Measurements from ENCODE around the gene PLPP3.

Gene PLPP3

DNA sequence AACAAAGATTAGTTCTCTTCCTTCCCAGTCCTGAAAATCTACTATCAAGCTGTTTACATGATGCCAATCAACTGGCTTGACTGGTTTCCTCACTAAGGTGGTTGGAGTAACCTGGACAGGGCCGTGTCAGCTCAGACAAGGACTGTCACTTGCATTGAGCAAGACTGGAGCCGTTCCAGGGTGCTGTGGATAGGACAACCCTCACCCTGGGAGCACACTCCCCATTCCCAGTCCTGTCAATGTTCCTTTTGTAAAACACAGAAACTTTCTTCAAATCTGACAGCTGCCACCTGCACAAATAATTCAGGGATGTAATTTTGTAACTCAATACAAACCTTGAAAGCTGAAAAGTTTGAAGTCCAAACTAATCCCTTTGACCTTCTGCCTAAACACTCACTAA is 31.4 kb downstream of the PLPP3 start:
- DNase-seq (ENCODE audit: low read depth) = no peak

DNA sequence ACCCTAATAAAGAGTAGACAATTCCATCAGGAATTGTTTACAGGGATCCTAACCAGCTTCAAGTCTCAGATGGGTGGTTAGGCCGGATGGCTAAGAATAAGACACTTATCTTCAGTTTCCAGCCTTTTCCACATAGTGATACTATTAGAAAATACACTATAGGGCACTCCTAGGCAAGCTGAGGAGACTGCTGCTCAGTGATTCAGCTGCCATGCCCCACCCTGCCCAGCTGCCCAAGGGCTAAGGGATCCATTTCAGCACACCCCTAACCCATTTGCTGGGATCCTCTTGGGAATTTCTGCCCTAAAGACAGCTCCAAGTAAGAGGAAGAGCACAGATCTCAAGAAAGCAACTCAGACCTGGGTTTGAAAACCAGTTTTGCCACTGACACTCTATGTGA is 31.9 kb downstream of the PLPP3 start:
- no peak for DNase-seq (ENCODE audit: low read depth)

DNA sequence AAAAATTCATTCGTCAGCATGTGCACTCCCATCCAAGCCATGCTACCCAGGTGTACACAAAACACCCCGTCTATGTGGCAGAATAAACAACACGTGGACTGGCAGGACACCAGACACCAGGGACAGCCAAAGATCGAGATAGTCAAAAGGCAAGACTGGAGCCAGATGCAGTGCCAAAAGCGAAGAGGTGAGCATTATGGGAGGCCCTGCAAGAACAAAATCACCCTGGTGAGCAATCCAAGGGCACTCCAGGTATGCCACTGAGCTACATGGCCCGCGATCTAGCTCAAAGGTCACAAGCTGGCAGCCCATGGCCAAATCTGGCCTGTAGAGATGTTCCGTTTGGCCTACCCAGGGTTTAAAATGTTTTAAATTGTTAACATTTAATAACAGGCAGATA is 33.7 kb downstream of the PLPP3 start:
- no peak for DNase-seq (ENCODE audit: low read depth)

DNA sequence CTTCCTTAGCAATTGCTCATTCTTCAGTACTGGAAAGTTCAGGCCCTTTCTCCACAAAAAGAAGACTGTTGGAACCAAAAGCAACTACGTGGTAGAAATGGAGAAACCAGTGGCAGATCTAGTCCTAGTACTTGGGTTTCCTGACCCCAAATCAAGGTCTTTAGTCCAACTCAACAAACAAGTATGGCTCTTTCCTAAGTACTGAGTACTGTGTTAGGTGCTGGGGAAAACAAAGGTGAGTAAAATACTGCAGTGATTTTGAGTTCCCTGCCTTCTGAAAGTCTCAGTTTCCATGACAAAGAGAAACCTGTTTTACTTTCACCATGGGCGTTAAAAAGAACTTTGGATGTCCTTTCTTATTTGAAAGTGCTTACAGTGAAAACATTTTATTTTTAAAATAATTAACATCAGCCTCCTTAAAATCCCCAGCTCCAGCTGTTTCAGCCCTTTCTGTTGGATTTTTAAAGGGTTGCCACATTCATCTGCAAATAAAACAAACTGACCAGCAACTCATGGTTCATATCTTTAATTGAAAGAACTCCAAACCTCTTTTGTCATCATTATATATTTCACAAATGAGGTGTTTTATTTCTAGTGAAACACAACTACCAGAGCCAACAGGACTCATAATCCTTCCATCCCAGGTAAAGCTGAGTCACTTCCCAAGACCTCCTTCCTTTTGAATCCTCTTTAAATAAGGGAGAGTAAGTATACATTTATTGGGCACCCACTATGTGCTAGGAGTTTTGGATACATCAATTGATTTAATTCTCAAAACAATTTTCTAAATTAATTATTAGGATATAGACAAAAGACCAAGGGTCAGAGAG is 35.4 kb downstream of the PLPP3 start:
- no peak for DNase-seq (ENCODE audit: low read depth)

DNA sequence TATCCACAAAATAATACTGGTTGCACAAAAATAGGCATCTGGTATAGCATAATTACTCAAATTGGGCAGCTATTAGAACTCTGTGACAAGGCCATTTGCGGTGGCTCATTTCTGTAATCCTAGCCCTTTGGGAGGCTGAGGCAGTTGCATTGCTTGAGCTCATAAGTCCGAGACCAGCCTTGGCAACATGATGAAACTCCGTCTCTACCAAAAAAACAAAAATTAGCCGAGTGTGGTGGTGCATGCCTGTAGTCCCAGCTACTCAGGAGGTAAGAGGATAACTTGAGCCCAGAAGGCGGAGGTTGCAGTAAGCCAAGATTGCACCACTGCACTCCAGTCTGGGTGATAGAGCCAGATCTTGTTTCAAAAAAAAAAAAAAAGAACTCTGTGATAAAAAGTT is 36.7 kb downstream of the PLPP3 start:
- DNase-seq (ENCODE audit: low read depth) = no peak

DNA sequence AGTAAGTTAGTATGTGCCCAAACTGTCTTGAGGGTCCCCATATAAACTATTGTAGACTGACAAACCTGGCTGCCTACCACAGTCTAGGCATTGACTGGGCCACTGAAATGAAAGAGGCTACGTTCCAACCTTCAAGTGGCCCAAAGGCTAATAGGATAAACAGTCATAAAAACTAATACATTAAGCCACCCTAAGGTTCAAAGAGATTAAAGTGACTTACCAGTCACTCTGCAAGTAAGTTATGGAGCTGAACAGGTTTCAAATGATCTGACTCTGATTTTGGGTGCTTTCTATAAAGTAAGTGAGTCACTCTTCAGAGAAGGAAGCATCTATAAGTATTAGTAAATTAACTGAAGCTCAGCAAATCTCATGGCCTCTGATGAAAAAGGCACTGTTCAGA is 38.0 kb downstream of the PLPP3 start:
- no peak for DNase-seq (ENCODE audit: low read depth)

DNA sequence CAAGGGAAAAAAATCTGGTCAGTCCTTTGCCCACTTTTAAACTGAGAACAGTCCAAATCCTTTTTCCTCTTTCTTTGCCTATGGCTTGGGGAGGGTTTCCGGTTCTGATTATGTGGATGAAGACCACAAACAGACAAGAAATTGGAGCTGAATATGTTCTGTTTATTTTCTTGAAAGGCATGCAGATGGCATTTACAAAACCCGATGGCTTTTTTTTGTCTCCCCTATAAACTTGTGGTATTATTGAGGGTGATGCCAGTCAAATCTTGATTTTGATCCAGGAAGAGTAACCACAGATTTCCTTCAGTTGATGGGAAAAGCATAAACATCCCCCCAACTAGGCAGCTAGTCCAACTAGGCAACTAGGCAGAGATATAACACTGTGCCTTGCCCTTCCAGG is 38.9 kb downstream of the PLPP3 start:
- no peak for DNase-seq (ENCODE audit: low read depth)

DNA sequence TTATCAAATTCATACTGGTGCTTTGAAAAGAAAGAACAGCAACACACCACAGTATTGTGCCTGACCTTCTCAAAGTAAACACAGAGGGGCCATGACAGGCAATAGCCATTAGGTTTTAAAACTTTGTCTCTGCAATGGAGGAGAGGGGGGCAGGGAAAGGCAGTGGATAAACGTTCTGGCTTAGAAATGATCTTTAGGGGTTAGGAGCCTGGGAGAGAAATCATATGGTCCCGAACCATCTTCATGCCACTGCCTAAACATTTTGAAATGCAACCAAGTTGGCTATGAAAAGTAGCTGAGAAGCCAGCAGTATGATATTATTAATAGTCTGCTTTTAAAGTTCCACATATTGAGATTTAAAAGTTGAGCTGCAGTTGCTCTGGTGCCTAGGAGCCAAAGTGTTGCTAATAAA is 39.8 kb downstream of the PLPP3 start:
- no peak for DNase-seq (ENCODE audit: low read depth)

DNA sequence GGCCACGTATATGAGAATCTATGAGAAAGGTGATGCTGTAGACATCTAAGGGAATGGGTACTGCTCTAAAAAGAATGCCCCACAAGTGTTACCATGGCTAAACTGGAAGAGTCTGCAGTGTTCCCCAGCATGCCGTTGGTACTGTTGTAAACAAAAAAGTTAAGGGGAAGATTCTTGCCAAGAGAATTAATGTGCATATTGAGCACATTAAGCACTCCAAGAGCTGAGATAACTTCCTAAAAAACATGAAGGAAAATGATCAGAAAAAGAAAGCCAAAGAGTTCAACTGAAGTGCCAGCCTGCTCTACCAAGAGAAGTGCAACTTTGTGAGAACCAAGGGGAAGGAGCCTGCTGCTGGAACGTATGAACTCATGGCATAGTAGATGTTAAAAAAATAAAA is 40.8 kb downstream of the PLPP3 start:
- no peak for DNase-seq (ENCODE audit: low read depth)

DNA sequence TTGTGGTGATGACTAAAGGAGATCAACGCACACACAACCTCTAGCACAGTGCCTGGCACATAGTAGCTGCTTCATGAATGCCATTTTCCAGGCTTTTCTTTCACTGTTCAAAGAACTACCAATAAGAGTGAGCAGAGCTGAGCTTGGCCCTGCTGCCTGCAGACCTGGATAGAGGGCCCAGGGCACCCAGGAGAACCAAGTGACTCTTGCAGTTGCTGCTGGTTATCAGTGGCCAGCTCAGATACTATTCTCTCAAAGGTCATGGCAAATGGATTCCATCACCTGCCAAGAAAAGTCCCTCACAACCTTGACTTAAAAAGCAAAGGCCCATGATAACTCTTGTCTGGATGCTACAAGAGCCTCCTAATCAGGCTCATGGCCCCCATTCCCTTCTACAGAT is 41.7 kb downstream of the PLPP3 start:
- DNase-seq (ENCODE audit: low read depth) = no peak

DNA sequence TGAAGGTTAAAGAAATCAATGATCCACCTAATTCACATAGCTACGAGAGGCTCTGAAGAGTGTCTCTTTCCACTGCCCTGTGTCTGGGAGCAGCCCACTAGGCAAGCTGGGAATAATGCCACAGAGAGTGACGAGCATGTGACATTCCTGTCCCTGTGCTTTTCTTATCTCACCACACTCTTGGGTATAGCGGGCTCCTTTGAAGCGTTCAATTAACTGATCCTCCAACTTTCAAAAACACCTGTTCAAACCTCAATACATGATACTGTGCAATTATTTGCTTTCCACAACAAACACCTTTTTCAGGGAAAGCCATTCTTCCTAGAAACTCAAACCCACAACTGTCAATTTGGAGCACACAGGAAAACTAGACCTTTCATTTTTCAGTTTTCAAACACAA is 43.4 kb downstream of the PLPP3 start:
- DNase-seq (ENCODE audit: low read depth) = no peak

DNA sequence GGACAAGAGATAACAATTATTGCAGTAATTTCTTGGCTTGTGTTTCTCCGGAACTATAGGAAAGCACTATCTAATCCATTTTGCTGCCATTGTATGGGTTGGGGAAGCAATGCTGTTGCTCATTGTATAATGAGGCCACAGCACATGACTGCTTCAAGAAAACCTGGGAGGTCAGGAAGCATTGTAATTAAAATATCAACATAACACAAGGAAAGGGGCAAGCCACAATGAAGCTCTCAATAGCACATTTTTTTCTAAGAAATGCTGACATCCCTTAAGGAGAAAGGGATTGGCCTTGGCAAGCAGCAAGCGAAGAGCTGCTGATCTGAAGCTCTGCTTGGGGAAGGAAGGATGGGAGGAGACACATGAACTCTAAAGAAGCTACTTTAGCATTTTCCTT is 44.0 kb downstream of the PLPP3 start:
- DNase-seq (ENCODE audit: low read depth) = no peak

DNA sequence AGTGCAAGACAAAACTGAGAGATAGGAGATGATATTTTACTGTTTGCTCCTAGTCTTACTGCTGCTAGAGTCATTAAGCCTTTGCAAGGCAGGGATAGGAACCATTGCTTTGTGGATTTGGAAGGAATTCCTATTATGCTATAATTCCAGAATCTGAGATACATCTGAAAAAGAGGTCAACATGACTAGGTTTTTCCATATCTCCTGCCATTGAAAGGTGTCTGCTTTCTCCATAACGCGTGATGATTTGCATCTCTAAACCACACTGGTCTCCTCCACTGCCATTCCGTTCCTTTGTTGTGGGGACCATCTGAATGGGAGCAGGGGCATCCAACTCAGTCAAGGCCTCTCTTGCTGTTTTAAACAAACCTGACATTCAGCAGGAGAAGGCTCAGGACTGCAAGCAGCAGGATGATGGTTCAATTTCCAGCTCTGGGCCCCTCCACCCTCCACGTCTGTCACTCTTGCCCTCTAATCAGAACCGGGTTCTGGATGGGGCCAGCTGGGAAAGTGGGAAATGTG is 45.2 kb downstream of the PLPP3 start:
- DNase-seq (ENCODE audit: low read depth) = no peak

DNA sequence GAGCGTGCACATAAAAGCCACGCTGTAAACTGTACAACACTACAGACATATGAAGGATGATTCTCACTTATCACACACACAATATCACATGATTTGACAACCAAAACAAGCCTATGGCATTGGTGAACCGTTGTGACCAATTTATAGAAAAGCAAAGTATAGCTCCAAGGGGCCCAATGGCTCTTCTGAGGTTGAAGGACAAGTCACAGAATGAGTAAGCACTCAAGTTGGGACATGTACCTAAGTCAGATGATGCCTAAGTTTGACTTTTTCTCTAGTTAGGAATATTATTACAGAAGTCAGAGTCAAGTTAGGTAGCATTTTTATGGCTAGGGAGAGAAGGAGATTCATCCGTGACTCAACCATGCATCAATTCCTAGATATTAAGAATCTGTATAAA is 45.7 kb downstream of the PLPP3 start:
- no peak for DNase-seq (ENCODE audit: low read depth)

DNA sequence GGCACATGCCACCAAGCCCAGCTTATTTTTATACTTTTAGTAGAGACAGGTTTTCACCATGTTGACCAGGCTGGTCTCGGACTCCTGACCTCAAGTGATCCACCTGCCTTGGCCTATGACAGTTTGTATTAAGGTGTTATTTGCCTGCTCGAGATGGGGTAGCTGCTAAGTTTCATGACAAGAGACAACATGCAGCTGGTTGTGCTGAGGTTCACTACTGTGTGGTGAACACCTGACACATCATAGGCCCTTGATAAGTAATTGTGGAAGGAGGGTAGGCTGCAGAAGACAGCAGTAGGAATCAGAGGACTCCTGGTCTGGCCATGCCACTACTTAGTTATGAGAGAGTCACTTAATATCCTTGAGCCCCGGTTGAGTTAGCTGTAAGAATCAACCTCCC is 46.2 kb downstream of the PLPP3 start:
- no peak for DNase-seq (ENCODE audit: low read depth)

DNA sequence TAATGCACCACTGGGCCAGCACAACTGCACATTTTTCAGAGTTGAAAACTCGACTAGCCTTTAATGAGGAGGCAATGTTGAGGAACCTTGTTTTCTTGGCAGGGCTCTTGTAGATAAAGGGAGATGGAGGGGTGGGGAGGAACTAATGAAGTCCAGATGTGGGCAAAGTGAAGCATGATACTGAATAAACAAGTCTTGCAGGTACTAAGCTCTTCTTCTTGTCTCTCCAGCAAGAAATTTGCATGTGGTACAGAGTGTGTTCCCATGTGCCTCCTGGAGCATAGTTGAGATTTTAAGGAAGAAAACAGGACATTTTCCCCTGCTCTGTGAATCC is 47.0 kb downstream of the PLPP3 start:
- DNase-seq (ENCODE audit: low read depth) = no peak

DNA sequence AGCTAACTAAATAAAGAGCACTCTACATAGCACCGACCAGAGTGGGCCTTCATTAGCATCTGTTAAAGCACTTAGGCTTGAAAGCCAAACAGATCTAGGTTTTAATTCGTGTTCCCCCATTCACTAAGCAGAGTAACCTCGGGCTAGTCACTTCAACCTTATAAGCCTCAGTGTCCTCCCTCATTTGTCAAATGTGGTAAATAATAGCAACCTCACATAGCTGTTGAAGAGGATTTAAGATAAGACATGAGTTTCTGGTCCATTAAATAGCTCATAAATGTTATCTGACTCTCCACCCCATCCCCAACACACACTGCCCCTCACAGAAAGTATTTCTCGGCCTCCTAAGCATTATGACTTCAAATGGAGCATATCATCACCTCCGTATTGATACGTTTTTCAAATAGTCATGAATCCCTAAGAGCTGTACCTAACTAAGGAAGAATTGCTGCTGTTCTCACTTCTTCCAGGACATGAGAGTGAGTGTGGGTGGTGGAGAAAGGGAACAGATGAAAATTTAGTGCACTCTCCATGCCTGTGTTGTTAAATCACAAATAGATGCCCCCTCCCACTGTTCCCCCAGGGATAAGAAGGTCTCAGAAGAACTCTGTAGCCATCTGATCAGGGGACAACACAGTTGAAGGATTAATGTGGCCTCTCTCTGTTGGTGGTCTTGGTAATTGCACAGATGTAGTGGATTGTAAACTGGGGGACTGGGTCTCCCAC is 47.6 kb downstream of the PLPP3 start:
- DNase-seq (ENCODE audit: low read depth) = no peak

DNA sequence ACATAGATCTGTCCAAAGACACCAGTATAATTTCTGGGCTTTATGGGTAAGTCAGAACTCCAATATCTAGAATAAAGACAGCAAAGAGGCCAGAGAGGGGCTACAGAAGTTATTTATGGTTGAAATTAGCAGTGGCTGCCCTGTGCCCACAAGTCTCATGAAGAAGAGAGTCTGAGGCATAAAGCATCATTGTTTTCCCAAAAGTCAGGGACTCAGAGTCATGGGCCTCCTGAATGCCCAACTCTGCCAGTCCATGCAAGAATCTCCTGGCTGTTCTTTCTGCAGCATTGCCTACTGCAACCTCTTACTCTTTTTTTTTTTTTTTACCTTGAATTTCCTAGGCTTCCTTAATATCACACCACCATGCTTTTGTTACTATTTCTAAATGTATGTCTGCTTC is 49.6 kb downstream of the PLPP3 start:
- DNase-seq (ENCODE audit: low read depth) = no peak

DNA sequence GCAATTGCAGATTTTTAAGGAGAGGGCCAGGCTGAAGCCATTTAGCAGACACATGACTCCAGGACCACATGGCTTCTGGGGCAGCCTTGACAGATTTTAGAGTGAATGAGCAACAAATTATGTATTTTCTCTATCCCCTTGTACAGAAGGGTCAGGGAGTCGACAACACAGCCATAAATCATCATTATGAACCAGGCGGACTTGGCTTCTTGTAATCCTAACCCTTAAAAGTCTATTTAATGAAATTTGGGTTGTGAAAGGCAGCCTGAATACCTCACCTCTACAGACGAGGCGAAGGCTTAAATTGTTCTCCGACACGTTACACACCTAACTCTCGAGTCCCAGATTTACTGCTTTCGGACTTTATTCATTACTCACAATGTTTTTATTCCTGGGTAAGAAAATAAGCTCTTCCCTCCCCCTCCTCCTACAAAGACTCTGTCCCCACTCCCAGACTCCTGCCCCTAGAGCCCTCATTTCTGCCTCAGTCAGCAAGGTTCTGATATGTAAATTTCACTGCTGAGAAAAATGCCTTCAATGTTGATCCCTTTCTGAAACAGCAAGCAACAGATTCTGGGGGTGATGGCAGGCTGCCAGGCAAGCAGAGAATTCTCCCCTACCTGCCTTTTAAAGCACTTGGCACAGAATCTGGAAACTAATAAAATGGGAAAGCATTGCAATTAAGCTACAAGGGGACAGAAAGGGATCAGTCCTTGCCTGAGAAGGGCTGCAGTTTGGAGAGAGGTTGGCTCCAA is 51.6 kb downstream of the PLPP3 start:
- DNase-seq (ENCODE audit: low read depth) = no peak

DNA sequence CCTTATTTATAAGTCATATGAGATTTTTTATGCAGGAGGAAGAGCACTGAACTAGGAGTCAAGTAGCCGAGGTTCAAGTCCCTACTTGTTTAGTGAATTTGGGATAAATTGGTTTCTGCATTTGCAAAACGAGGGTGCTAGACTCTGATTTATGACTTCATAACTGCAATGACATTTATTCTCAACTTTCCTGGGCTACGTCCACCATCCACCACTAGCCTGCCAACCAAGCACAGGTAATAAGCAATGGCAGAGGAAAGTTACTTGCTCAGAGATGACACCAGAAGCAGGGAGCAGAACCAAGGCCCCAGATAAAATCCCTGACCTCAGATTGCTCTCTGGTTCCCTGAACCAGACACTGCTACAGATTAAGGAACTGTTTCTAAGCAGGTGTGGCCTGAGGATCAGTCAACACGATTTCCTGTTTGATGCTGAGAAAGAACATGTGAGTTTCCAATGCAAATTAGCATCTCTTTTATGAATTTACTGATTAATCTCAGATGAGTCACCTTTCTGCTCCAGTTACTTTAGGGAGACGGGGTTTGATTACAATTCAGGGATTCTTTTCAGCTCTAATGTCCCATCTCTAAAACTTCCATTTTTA is 52.7 kb downstream of the PLPP3 start:
- no peak for DNase-seq (ENCODE audit: low read depth)

DNA sequence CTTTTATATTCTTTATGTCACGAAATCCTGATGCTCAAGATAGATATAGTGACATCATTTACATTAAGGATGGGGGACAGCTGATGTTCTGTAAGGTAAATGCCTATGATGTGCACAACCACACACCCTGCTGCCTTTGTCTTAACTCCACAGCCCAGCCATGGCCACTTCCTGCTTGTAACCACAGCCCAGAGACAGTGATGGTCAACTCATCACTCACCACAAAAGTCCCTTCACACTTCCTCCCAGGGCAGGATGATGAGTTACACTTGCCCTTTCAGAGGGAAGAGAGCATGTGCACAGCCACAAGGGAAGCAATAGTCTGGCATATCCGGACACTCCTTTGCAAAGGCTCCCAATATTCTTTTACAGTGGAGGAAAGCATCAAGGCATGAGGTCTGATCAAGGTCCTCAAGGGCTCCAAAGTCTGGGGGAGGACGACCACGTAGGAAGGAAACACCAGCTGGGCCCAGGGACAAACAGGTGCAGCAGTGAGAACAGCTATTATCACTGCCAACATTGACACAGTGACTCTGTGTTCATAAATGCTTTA is 53.8 kb downstream of the PLPP3 start:
- DNase-seq (ENCODE audit: low read depth) = no peak

DNA sequence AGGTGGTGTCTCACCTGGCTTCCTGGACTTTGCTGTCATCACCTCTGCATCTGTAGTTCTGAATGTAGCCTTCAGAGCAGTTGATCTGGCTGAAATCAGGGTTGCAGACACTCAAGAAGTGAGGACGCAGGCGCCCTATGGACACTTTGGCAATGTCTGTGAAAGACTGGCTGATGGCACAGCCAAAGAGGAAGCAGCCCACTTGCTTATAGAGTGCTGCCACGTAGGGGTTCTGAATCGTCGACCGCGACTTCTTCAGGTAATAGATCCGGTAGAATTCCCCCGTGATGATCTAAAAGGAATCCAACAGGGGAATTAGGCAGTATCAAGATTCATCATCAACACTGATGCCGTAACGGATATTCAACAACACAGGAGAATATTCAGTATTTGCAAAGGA is 55.1 kb downstream of the PLPP3 start:
- no peak for DNase-seq (ENCODE audit: low read depth)
